ENCODE measurements around the gene ATP1A3.

ATP1A3 gene

GRCh38 chr19:41928754-41929535 is 65.1 kb downstream of the ATP1A3 start:
- DNase-seq (ENCODE audit: low read depth) = no peak

GRCh38 chr19:41928221-41928683 is 65.8 kb downstream of the ATP1A3 start, which contains the start of gene ERFL:
Gene ERFL (minus strand): TSS chr19:41928449. CDS start chr19:41912919, 15,530 bp downstream.
- no peak for DNase-seq (ENCODE audit: low read depth)

GRCh38 chr19:41927497-41928192 is 66.4 kb downstream of the ATP1A3 start:
- no peak for DNase-seq (ENCODE audit: low read depth)

GRCh38 chr19:41926763-41927496 is 67.1 kb downstream of the ATP1A3 start:
- DNase-seq (ENCODE audit: low read depth) = no peak

- DNase-seq (ENCODE audit: low read depth) = no peak
Observed at GRCh38 chr19:41926028-41926762, 67.8 kb downstream of the ATP1A3 start.

- no peak for DNase-seq (ENCODE audit: low read depth)
Observed at GRCh38 chr19:41925208-41926003, 68.6 kb downstream of the ATP1A3 start.

- DNase-seq (ENCODE audit: low read depth) = no peak
Observed at GRCh38 chr19:41924151-41925145, 69.6 kb downstream of the ATP1A3 start.

GRCh38 chr19:41923045-41923788 is 70.8 kb downstream of the ATP1A3 start:
- DNase-seq (ENCODE audit: low read depth) = no peak

- DNase-seq (ENCODE audit: low read depth) = no peak
Observed at GRCh38 chr19:41922585-41922984, 71.4 kb downstream of the ATP1A3 start.

GRCh38 chr19:41921577-41922576 is 72.2 kb downstream of the ATP1A3 start:
- no peak for DNase-seq (ENCODE audit: low read depth)

GRCh38 chr19:41920882-41921576 is 73.0 kb downstream of the ATP1A3 start:
- no peak for DNase-seq (ENCODE audit: low read depth)

GRCh38 chr19:41919948-41920712 is 73.9 kb downstream of the ATP1A3 start:
- DNase-seq (ENCODE audit: low read depth) = no peak

- DNase-seq (ENCODE audit: low read depth) = no peak
Observed at GRCh38 chr19:41918653-41919244, 75.3 kb downstream of the ATP1A3 start.

GRCh38 chr19:41918095-41918494 is 75.9 kb downstream of the ATP1A3 start:
- DNase-seq (ENCODE audit: low read depth) = no peak

- DNase-seq (ENCODE audit: low read depth) = no peak
Observed at GRCh38 chr19:41917676-41918075, 76.4 kb downstream of the ATP1A3 start.
